SIG-M5 (cell line): ENCODE measurements around the gene DENND4A.
A peak's percentile ranks its signal among the peaks of the same experiment; 100 is the strongest.
"Not testable (repeated sequence)": the region's sequence is repeated elsewhere in the genome, so short reads cannot be mapped to it uniquely, and the experiment has no call there.

ENCODE experiments used
- DNase-seq: peaks from one replicate; lab custom pipeline; 2025; lab: John Stamatoyannopoulos, UW

The DENND4A gene

GRCh38 chr15:65818927-65819562 lies 27.0 kb upstream of the DENND4A start:
- peak; percentile 89 for DNase-seq

GRCh38 chr15:65816441-65816840 lies 24.3 kb upstream of the DENND4A start:
- no peak for DNase-seq

- DNase-seq, result not testable (repeated sequence)
These were observed 23.9 kb upstream of the DENND4A start for GRCh38 chr15:65816008-65816407.

GRCh38 chr15:65814271-65814670 lies 22.2 kb upstream of the DENND4A start:
- not testable (repeated sequence) for DNase-seq

GRCh38 chr15:65812916-65813315 lies 20.8 kb upstream of the DENND4A start:
- DNase-seq, result no peak

- no peak for DNase-seq
These were observed 20.4 kb upstream of the DENND4A start for GRCh38 chr15:65812467-65812866.

- no peak for DNase-seq
These were observed 19.7 kb upstream of the DENND4A start for GRCh38 chr15:65811835-65812234.

- not testable (repeated sequence) for DNase-seq
These were observed 19.1 kb upstream of the DENND4A start for GRCh38 chr15:65811011-65811733.

- no peak for DNase-seq
These were observed 14.3 kb upstream of the DENND4A start for GRCh38 chr15:65806397-65806796.

- no peak for DNase-seq
These were observed 13.1 kb upstream of the DENND4A start for GRCh38 chr15:65805019-65805745.

GRCh38 chr15:65804252-65804931 lies 12.3 kb upstream of the DENND4A start:
- peak; percentile 78 for DNase-seq

GRCh38 chr15:65801229-65801805 lies 9.2 kb upstream of the DENND4A start:
- no peak for DNase-seq

- no peak for DNase-seq
These were observed 4.6 kb upstream of the DENND4A start for GRCh38 chr15:65796610-65797078.

GRCh38 chr15:65795663-65796216 lies 3.6 kb upstream of the DENND4A start:
- DNase-seq, result no peak

- no peak for DNase-seq
These were observed 1.7 kb upstream of the DENND4A start for GRCh38 chr15:65793818-65794104.

- no peak for DNase-seq
These were observed 1.1 kb upstream of the DENND4A start for GRCh38 chr15:65792988-65793817.

GRCh38 chr15:65791335-65792137 lies 557 bp downstream of the DENND4A start:
- no peak for DNase-seq

- peak; percentile 14 for DNase-seq
These were observed 1.3 kb downstream of the DENND4A start for GRCh38 chr15:65790694-65791334.

GRCh38 chr15:65789759-65790425 lies 2.2 kb downstream of the DENND4A start:
- no peak for DNase-seq
